Upper lobe of left lung (tissue), 6 donors: Measurements from ENCODE around the gene ARHGEF6. TPM values are rescaled to one million over a fixed set of nuclear protein-coding genes. Genes with fewer than 3 reads are reported as not detected.

Source experiments
- ATAC-seq, 2 donors: fragments of 200-7000 bp; cut with Tn5 transposase; one replicate each; pipeline ENCODE4 v1.9.1; 2022; ENCODE audit warnings: mild to moderate bottlenecking in 2 of 2, moderate library complexity in 2 of 2; ENCODE audit not compliant: low FRiP score in 2 of 2
- DNase-seq, 2 donors: peaks; one replicate each; pipeline ENCODE4 v3.0.0-alpha.2; 2019 to 2020
- H3K27ac ChIP-seq, 4 donors: fragments of 200-600 bp; sonication (generic); one replicate each; pipeline ENCODE4 v1.5.1; 2016 to 2019
- H3K27me3 ChIP-seq, 4 donors: fragments of 200-600 bp; sonication (generic); one replicate each; pipeline ENCODE4 v1.5.1; 2017 to 2019
- H3K36me3 ChIP-seq, 4 donors: fragments of 200-600 bp; sonication (generic); one replicate each; pipeline ENCODE4 v1.5.1; 2016 to 2019
- H3K4me1 ChIP-seq, 4 donors: fragments of 200-600 bp; sonication (generic); one replicate each; pipeline ENCODE4 v1.5.1; 2018 to 2019
- H3K4me3 ChIP-seq, 4 donors: fragments of 200-600 bp; sonication (generic); one replicate each; pipeline ENCODE4 v1.5.1; 2017 to 2019; ENCODE audit warnings: mild to moderate bottlenecking in 2 of 4, moderate library complexity in 1 of 4
- H3K9me3 ChIP-seq, 4 donors: fragments of 200-600 bp; sonication (generic); one replicate each; pipeline ENCODE4 v1.5.1; 2018 to 2019
- EP300 ChIP-seq, 4 donors: sonication (generic); formaldehyde crosslinking; IDR thresholded peaks; one replicate each; pipeline ENCODE4 v1.5.1; 2017; ENCODE audit warnings: antibody characterized with exemption in 4 of 4, control low read depth in 2 of 4
- POLR2A ChIP-seq, 4 donors: fragments of 450-650 bp; IDR thresholded peaks; one replicate each; pipeline ENCODE4 v1.5.1; 2016 to 2017; ENCODE audit warnings: antibody characterized with exemption in 4 of 4, mild to moderate bottlenecking in 2 of 4
- POLR2AphosphoS5 ChIP-seq, 2 donors: sonication (generic); formaldehyde crosslinking; IDR thresholded peaks; one replicate each; pipeline ENCODE4 v1.5.1; 2017; ENCODE audit warnings: antibody characterized with exemption in 2 of 2
- WGBS, 2 donors: methylation state at CpG; one replicate each; pipeline ENCODE4 v1.1.5; 2017 to 2018; 5-methylcytosine and 5-hydroxymethylcytosine counted together
- total RNA-seq, 6 donors: library from RNA; depleted of rRNA in 4 of 6; stranded (reverse); fragments of >200 nt in 4 of 6; gene quantifications; one replicate each; pipeline versions ENCODE4 v1.1.0 to v1.2.1, GENCODE V29; 2016 to 2021
- TF ChIP-seq, protein P1 (sequence below), 6 experiments: fragments of 450-650 bp in 4 of 6; fragments of 200-600 bp in 2 of 6; sonication (generic) in 2 of 6; IDR thresholded peaks; one replicate each; pipeline ENCODE4 v1.5.1; 2016 to 2019; ENCODE audit warnings: antibody characterized with exemption in 6 of 6
- donor health status: DM: no; HTN: no; CAD: no; lungs with moderate emphysema.
- donor health status: DM: no; HTN: yes; CAD: no; lungs with severe emphysema.

Gene ARHGEF6
- total RNA-seq, 6 donors from 2014 or later: 21.7 to 30.9 (median 27.0) TPM

DNA sequence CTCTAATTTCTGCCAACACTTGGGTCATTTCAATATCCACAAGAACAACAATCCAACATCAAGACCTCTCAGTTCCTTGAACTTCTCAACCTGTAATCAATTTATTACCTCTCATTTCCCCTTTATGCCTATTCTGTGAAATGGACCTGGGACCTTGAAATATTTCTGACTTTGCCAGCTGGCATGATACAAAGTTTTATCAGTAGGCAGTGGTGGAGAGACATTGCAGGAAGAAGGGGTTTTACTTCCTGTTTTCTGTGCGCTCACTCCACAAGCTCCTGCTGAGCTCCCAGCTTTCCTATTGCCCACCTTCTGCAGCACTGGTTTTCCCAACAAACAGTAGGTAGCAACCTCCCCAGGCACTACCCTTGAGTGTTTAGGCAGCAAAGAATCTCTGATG is 3.5 kb upstream of the ARHGEF6 start:
- no peak for ATAC-seq
- WGBS, 2 donors: 64 to 71% methylated on average over 1 of the region's 1 CpG

GRCh38 chrX:136783159-136783558 is 2.4 kb upstream of the ARHGEF6 start:
- H3K4me3 ChIP-seq: no peak overlapping the region
- no peak for DNase-seq
- no peaks in the 10 kb centered on the region for H3K36me3 ChIP-seq
- no peak overlapping the region for H3K27ac ChIP-seq
- no peaks in the 10 kb centered on the region for H3K9me3 ChIP-seq
- peaks cover 0 to 16% (median 0%) of the 10 kb centered on the region in 4 donors for H3K4me1 ChIP-seq
- H3K27me3 ChIP-seq: no peaks in the 10 kb centered on the region
- no peak for ATAC-seq
- no peak for TF ChIP-seq POLR2AphosphoS5 (IDR thresholded peaks at IDR 0.05)
- TF ChIP-seq EP300 (IDR thresholded peaks at IDR 0.05): no peak
- TF ChIP-seq, protein P1, sequence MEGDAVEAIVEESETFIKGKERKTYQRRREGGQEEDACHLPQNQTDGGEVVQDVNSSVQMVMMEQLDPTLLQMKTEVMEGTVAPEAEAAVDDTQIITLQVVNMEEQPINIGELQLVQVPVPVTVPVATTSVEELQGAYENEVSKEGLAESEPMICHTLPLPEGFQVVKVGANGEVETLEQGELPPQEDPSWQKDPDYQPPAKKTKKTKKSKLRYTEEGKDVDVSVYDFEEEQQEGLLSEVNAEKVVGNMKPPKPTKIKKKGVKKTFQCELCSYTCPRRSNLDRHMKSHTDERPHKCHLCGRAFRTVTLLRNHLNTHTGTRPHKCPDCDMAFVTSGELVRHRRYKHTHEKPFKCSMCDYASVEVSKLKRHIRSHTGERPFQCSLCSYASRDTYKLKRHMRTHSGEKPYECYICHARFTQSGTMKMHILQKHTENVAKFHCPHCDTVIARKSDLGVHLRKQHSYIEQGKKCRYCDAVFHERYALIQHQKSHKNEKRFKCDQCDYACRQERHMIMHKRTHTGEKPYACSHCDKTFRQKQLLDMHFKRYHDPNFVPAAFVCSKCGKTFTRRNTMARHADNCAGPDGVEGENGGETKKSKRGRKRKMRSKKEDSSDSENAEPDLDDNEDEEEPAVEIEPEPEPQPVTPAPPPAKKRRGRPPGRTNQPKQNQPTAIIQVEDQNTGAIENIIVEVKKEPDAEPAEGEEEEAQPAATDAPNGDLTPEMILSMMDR (IDR thresholded peaks at IDR 0.05): no peak
- TF ChIP-seq POLR2A (IDR thresholded peaks at IDR 0.05): no peak

More for the DNA sequence above, 3.5 kb upstream of the ARHGEF6 start:
- Histone ChIP-seq H3K4me3 (no peak overlapping the region), H3K27ac (no peak overlapping the region), H3K36me3 (no peaks in the 10 kb centered on the region), H3K27me3 (no peaks in the 10 kb centered on the region), H3K9me3 (no peaks in the 10 kb centered on the region), H3K4me1 (peaks cover 0 to 13% (median 0%) of the 10 kb centered on the region in 4 donors)
- TF ChIP-seq POLR2AphosphoS5 (IDR thresholded peaks at IDR 0.05) (no peak), EP300 (IDR thresholded peaks at IDR 0.05) (no peak)
- no peak for DNase-seq

GRCh38 chrX:136781180-136781797 is 557 bp upstream of the ARHGEF6 start:
- Histone ChIP-seq H3K36me3 (no peaks in the 10 kb centered on the region), H3K4me3 (peak overlapping the region in 3 of 4 donors; percentile 20 to 38 (median 36)), H3K4me1 (peaks cover 0 to 16% (median 0%) of the 10 kb centered on the region in 4 donors), H3K27me3 (no peaks in the 10 kb centered on the region), H3K27ac (peak overlapping the region; percentile 54 to 83 (median 73)), H3K9me3 (no peaks in the 10 kb centered on the region)
- DNase-seq (no peak), ATAC-seq (peak in 1 of 2 donors; percentile 53)
- WGBS, 2 donors: 27 to 30% methylated on average over 9 of the region's 9 CpGs
- TF ChIP-seq POLR2A (IDR thresholded peaks at IDR 0.05) (no peak), POLR2AphosphoS5 (IDR thresholded peaks at IDR 0.05) (peak in 1 of 2 donors; percentile 56), EP300 (IDR thresholded peaks at IDR 0.05) (peak in 1 of 4 donors; percentile 32)
- TF ChIP-seq, protein P1 (IDR thresholded peaks at IDR 0.05): no peak

DNA sequence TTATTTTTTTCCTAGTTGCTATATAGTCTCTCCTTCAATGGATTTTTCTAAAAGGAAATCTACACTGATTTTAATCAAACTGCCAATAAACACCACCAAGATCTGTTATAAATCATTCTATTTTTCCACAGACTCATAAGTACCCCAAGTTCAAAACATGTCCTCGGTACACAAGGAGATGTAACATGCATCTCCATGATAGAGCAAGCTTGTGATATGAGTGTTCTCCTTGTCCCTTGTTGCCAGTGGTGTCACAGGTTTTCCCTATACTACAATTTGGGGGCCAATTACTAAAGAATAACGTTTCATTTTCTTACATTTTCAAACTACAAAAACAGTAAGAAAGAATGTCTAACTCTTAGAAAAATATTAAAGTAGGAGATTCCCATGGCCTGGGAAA is 491 bp downstream of the ARHGEF6 start:
- TF ChIP-seq POLR2A (IDR thresholded peaks at IDR 0.05) (no peak), POLR2AphosphoS5 (IDR thresholded peaks at IDR 0.05) (no peak), EP300 (IDR thresholded peaks at IDR 0.05) (no peak)
- TF ChIP-seq, protein P1 (IDR thresholded peaks at IDR 0.05): no peak
- Histone ChIP-seq H3K4me3 (peak overlapping the region in 3 of 4 donors; percentile 20 to 38 (median 36)), H3K27me3 (no peaks in the 10 kb centered on the region), H3K27ac (peak overlapping the region; percentile 54 to 83 (median 73)), H3K9me3 (no peaks in the 10 kb centered on the region), H3K36me3 (no peaks in the 10 kb centered on the region), H3K4me1 (peaks cover 0 to 16% (median 0%) of the 10 kb centered on the region in 4 donors)
- DNase-seq (no peak), ATAC-seq (no peak)
- WGBS, 2 donors: 20 to 21% methylated on average over 2 of the region's 2 CpGs

DNA sequence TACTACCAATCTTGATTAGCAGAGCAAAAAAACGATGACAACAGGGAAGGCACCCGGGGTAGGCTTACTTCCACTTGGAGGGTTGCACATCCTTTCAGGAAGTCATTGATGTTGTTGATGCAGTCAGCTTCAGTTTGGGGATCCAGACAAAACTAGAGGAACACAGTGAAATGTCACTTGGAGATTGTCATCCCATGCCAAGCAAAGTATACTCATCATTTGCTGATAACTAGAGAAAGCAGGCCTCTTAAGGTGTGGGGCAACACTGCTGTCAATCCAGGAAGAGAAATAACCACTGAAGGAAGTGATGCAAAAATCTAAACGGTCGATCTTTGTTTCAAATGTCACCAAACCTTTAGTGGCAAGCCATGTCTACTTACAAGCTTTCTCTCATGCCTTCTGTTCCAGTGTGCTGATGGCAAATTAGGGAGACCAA is 1.4 kb downstream of the ARHGEF6 start:
- H3K27ac ChIP-seq: peak overlapping the region; percentile 54 to 83 (median 73)
- no peaks in the 10 kb centered on the region for H3K9me3 ChIP-seq
- TF ChIP-seq, protein P1 (IDR thresholded peaks at IDR 0.05): no peak
- TF ChIP-seq POLR2AphosphoS5 (IDR thresholded peaks at IDR 0.05) (peak in 1 of 2 donors; percentile 39), POLR2A (IDR thresholded peaks at IDR 0.05) (peak in 1 of 4 donors; percentile 25), EP300 (IDR thresholded peaks at IDR 0.05) (no peak)
- 15 to 43% methylated on average over 2 to 4 of the region's 4 CpGs for WGBS, 2 donors
- peaks cover 0 to 16% (median 0%) of the 10 kb centered on the region in 4 donors for H3K4me1 ChIP-seq
- ATAC-seq (peak in 1 of 2 donors; percentile 49), DNase-seq (no peak)
- no peaks in the 10 kb centered on the region for H3K27me3 ChIP-seq
- no peaks in the 10 kb centered on the region for H3K36me3 ChIP-seq
- H3K4me3 ChIP-seq: peak overlapping the region in 3 of 4 donors; percentile 20 to 38 (median 36)
